GM23338 (cell line): ENCODE results near the gene HCK. TPM values are rescaled to one million over a fixed set of nuclear protein-coding genes. Genes with fewer than 3 reads are reported as not detected.

Source experiments
- ATAC-seq: fragments of 200-7000 bp; cut with Tn5 transposase; 3 replicates; pipeline ENCODE4 v1.9.1; 2020
- DNase-seq: peaks from one replicate; pipeline ENCODE4 v3.0.0-alpha.2; 2015; ENCODE audit warnings: low spot score
- H2AFZ ChIP-seq: fragments of 200-600 bp; sonication (generic); 2 replicates; pipeline ENCODE4 v1.8.0; 2016; ENCODE audit warnings: antibody characterized with exemption, mild to moderate bottlenecking, moderate library complexity
- H3F3A ChIP-seq: fragments of 200-600 bp; sonication (generic); replicated peaks from 2 replicates; pipeline ENCODE4 v1.8.0; 2017; ENCODE audit warnings: antibody characterized with exemption, mixed run types, low read depth
- H3K27ac ChIP-seq: fragments of 200-600 bp; sonication (generic); 2 replicates; pipeline ENCODE4 v1.6.1; 2016; ENCODE audit warnings: low read depth
- H3K27me3 ChIP-seq: fragments of 200-600 bp; sonication (generic); 2 replicates; pipeline ENCODE4 v1.8.0; 2016; ENCODE audit warnings: mild to moderate bottlenecking, mixed run types, moderate library complexity; ENCODE audit not compliant: insufficient read depth
- H3K36me3 ChIP-seq: fragments of 200-600 bp; sonication (generic); 2 replicates; pipeline ENCODE4 v1.8.0; 2016; ENCODE audit warnings: mild to moderate bottlenecking; ENCODE audit not compliant: insufficient read depth
- H3K4me1 ChIP-seq: fragments of 200-600 bp; sonication (generic); 2 replicates; pipeline ENCODE4 v1.8.0; 2016; ENCODE audit warnings: mild to moderate bottlenecking, moderate library complexity; ENCODE audit not compliant: insufficient read depth
- H3K4me2 ChIP-seq: fragments of 200-600 bp; sonication (generic); 2 replicates; pipeline ENCODE4 v1.7.1; 2017; ENCODE audit warnings: mixed run types
- H3K4me3 ChIP-seq: fragments of 200-600 bp; sonication (generic); 2 replicates; pipeline ENCODE4 v1.6.1; 2016; ENCODE audit warnings: mixed run types
- H3K79me2 ChIP-seq: fragments of 200-600 bp; sonication (generic); replicated peaks from 2 replicates; pipeline ENCODE4 v1.8.0; 2017; ENCODE audit warnings: mild to moderate bottlenecking; ENCODE audit not compliant: insufficient read depth
- H3K9me2 ChIP-seq: fragments of 200-600 bp; sonication (generic); 2 replicates; pipeline ENCODE4 v1.8.0; 2017; ENCODE audit not compliant: insufficient read depth
- H4K20me1 ChIP-seq: fragments of 200-600 bp; sonication (generic); replicated peaks from 2 replicates; pipeline ENCODE4 v1.8.0; 2017; ENCODE audit warnings: mild to moderate bottlenecking; ENCODE audit not compliant: insufficient read depth
- H3K27ac Mint-ChIP-seq: 2 replicates; pipeline ENCODE4 v1.8.0; 2020; ENCODE audit warnings: inconsistent platforms, mild to moderate bottlenecking, moderate library complexity, mixed read lengths
- H3K27me3 Mint-ChIP-seq: 3 replicates; pipeline ENCODE4 v1.8.0; 2022; ENCODE audit warnings: low read depth, mild to moderate bottlenecking, moderate library complexity, mixed read lengths, inconsistent platforms; ENCODE audit not compliant: insufficient read depth, poor library complexity
- H3K36me3 Mint-ChIP-seq: 3 replicates; pipeline ENCODE4 v1.8.0; 2021; ENCODE audit warnings: low read depth, mild to moderate bottlenecking, inconsistent platforms, moderate library complexity, mixed read lengths
- H3K4me1 Mint-ChIP-seq: 3 replicates; pipeline ENCODE4 v1.8.0; 2020; ENCODE audit warnings: mild to moderate bottlenecking, inconsistent platforms, mixed read lengths
- H3K4me3 Mint-ChIP-seq: 3 replicates; pipeline ENCODE4 v1.8.0; 2021; ENCODE audit warnings: moderate library complexity, mild to moderate bottlenecking, inconsistent platforms, mixed read lengths
- H3K9me3 Mint-ChIP-seq: 3 replicates; pipeline ENCODE4 v1.8.0; 2020; ENCODE audit warnings: moderate library complexity, mild to moderate bottlenecking, inconsistent platforms, mixed read lengths
- CREB1 ChIP-seq: fragments of 250-450 bp; sonication (Bioruptor Pico); IDR thresholded peaks from 2 replicates; pipeline ENCODE4 v1.5.0; 2020; ENCODE audit warnings: low read depth, mild to moderate bottlenecking, moderate library complexity
- EZH2phosphoT487 ChIP-seq: fragments of 200-600 bp; sonication (generic); IDR thresholded peaks from one replicate; pipeline ENCODE4 v1.8.1; 2018; ENCODE audit warnings: antibody characterized with exemption; ENCODE audit not compliant: unreplicated experiment
- JUNB ChIP-seq: IDR thresholded peaks from one replicate; pipeline ENCODE4 v1.6.1; 2016; ENCODE audit warnings: antibody characterized with exemption; ENCODE audit not compliant: unreplicated experiment
- NANOG ChIP-seq: IDR thresholded peaks from 2 replicates; pipeline ENCODE4 v1.6.1; 2016; ENCODE audit warnings: antibody characterized with exemption, borderline replicate concordance
- POLR2AphosphoS5 ChIP-seq: IDR thresholded peaks from 2 replicates; pipeline ENCODE4 v1.6.1; 2016; ENCODE audit warnings: antibody characterized with exemption, low read depth
- ZNF114 ChIP-seq: fragments of 250-450 bp; sonication (Bioruptor Pico); IDR thresholded peaks from 2 replicates; pipeline ENCODE4 v1.5.0; 2020; ENCODE audit warnings: mild to moderate bottlenecking, moderate library complexity
- ZNF331 ChIP-seq: fragments of 250-450 bp; sonication (Bioruptor Pico); IDR thresholded peaks from 2 replicates; pipeline ENCODE4 v1.5.0; 2020; ENCODE audit warnings: low read depth, mild to moderate bottlenecking, moderate library complexity
- polyA plus RNA-seq: library from polyadenylated mRNA; unstranded; fragments of >200 nt; fragmentation: Nextera tagmentation; extraction: Ambion mirVana; gene quantifications from 2 replicates; pipeline ENCODE4 v1.2.1, GENCODE V29; 2016
- total RNA-seq: library from RNA; depleted of rRNA; stranded (reverse); fragments of >200 nt; shearing (Covaris generic); gene quantifications from 2 replicates; pipeline ENCODE4 v1.2.3, GENCODE V29; 2014
- TF ChIP-seq, protein P1 (sequence below): IDR thresholded peaks from 2 replicates; pipeline ENCODE4 v1.6.1; 2016; ENCODE audit warnings: antibody characterized with exemption
- TF ChIP-seq, protein P2 (sequence below), 2 experiments: fragments of 200-600 bp in 1 of 2; sonication (generic) in 1 of 2; conservative IDR thresholded peaks; 2 replicates each; pipeline versions ENCODE4 v1.5.1 to v1.6.1; 2016 to 2017; ENCODE audit warnings: antibody characterized with exemption in 2 of 2, low read depth in 2 of 2, mild to moderate bottlenecking in 2 of 2, moderate library complexity in 1 of 2

HCK gene
- total and polyA plus RNA-seq, 2 experiments from 2014 or later, result 0.97 TPM; not detected in 1

DNA sequence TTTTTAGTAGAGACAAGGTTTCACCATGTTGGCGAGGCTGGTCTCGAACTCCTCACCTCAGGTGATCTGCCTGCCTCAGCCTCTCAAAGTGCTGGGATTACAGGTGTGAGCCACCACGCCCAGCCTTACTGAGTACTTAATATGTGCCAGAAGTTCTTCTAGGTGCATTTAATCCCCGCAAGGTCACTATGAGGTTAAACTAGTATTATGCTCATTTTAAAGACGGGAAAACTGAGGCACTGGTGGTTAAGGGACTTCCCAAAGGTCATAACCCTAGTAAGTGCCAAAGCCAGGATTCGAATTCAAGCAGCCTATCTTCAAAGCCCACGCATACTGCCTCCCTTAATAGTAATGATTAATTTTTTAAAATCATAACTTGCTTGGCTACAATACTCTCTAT, 42.5 kb upstream of the HCK start (continued):
- no peak for TF ChIP-seq NANOG

DNA sequence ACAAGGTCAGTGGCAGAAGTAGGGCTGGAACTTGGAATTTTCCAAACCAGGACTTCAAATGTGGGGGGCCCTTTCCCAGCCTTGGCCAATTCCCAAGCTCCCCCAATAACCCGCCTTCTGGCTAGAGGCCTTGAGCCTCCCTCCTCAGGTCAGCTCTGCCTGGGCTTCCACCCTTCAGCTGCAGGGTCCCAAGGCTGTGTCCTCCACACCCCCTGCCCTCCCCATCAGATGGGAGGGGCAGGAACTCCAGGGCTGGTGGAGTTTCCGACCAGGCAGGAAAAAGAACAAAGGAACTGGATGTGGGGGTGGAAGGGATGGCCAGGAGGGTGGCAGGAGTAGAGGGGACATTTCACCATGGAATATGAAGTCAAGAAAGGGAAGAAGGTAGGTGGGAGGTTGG, 41.9 kb upstream of the HCK start, which contains the start of gene CCM2L:
CCM2L (plus strand) TSS at position 338 of the 400 bp plus-strand sequence; CDS start at position 355, 17 bp downstream.
- no peak within 1 kb of the TSS for H3K27ac Mint-ChIP-seq
- ATAC-seq (peak; percentile 10; the same call in 1 of the 3 replicates), DNase-seq (no peak)
- H3K36me3 ChIP-seq, result no peaks in the 10 kb centered on the region
- H3K27me3 ChIP-seq, result no peaks in the 10 kb centered on the region
- H4K20me1 ChIP-seq, result no peaks in the 10 kb centered on the region
- H3K36me3 Mint-ChIP-seq, result no peaks in the 10 kb centered on the region
- H3K4me3 Mint-ChIP-seq, result peak within 1 kb of the TSS; percentile 39; the same call in 2 of the 3 replicates
- H3K4me1 Mint-ChIP-seq, result peaks cover 54% of the 10 kb centered on the region
- H3K4me1 ChIP-seq, result peaks cover 61% of the 10 kb centered on the region
- no peaks in the 10 kb centered on the region for H3K79me2 ChIP-seq
- H3K9me3 Mint-ChIP-seq, result peaks cover 13% of the 10 kb centered on the region
- H2AFZ ChIP-seq, result peak within 1 kb of the TSS; percentile 77
- H3F3A ChIP-seq, result peaks cover 11% of the 10 kb centered on the region
- H3K9me2 ChIP-seq, result peaks cover 4% of the 10 kb centered on the region
- H3K27me3 Mint-ChIP-seq, result peaks cover 18% of the 10 kb centered on the region
- H3K4me3 ChIP-seq, result peak within 1 kb of the TSS; percentile 37
- TF ChIP-seq CREB1 (CRISPR knock-in tag), result no peak
- TF ChIP-seq ZNF114 (CRISPR knock-in tag), result no peak
- no peak for TF ChIP-seq JUNB
- no peak for TF ChIP-seq ZNF331 (CRISPR knock-in tag)
- no peak for TF ChIP-seq EZH2phosphoT487
- TF ChIP-seq POLR2AphosphoS5, result no peak
- TF ChIP-seq, protein P1, sequence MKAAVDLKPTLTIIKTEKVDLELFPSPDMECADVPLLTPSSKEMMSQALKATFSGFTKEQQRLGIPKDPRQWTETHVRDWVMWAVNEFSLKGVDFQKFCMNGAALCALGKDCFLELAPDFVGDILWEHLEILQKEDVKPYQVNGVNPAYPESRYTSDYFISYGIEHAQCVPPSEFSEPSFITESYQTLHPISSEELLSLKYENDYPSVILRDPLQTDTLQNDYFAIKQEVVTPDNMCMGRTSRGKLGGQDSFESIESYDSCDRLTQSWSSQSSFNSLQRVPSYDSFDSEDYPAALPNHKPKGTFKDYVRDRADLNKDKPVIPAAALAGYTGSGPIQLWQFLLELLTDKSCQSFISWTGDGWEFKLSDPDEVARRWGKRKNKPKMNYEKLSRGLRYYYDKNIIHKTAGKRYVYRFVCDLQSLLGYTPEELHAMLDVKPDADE, result no peak
- TF ChIP-seq, protein P2, sequence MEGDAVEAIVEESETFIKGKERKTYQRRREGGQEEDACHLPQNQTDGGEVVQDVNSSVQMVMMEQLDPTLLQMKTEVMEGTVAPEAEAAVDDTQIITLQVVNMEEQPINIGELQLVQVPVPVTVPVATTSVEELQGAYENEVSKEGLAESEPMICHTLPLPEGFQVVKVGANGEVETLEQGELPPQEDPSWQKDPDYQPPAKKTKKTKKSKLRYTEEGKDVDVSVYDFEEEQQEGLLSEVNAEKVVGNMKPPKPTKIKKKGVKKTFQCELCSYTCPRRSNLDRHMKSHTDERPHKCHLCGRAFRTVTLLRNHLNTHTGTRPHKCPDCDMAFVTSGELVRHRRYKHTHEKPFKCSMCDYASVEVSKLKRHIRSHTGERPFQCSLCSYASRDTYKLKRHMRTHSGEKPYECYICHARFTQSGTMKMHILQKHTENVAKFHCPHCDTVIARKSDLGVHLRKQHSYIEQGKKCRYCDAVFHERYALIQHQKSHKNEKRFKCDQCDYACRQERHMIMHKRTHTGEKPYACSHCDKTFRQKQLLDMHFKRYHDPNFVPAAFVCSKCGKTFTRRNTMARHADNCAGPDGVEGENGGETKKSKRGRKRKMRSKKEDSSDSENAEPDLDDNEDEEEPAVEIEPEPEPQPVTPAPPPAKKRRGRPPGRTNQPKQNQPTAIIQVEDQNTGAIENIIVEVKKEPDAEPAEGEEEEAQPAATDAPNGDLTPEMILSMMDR (conservative IDR thresholded peaks at IDR 0.05; ENCODE audit: low read depth in 2 of 2), result no peak
- H3K4me2 ChIP-seq, result peak within 1 kb of the TSS; percentile 67
- H3K27ac ChIP-seq, result no peak within 1 kb of the TSS

DNA sequence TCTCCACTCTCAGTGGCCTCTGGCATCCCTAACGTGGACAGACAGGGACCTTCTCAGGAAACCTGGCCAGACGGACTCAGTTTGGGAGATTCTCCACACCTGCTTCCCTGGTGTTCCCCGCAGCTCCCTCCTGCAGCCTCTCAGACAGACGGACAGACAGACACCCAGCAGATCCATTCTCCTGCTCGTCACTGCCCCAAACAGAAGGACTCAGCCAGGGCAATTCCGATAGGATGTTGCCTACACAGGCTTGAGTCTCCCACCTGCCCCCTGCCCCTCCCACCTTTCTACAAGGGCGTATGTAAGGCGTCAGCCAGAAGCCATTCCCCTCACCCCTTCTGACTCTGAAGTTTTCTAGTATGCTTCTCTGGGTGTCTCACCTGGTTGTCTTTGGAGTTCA, 41.4 kb upstream of the HCK start:
- Mint-ChIP-seq H3K27ac (no peak overlapping the region), H3K36me3 (no peaks in the 10 kb centered on the region), H3K4me3 (peak overlapping the region; percentile 39; the same call in 2 of the 3 replicates), H3K9me3 (peaks cover 9% of the 10 kb centered on the region), H3K4me1 (peaks cover 54% of the 10 kb centered on the region), H3K27me3 (peaks cover 15% of the 10 kb centered on the region)
- H3K4me3 ChIP-seq, result peak overlapping the region; percentile 37
- peaks cover 55% of the 10 kb centered on the region for H3K4me1 ChIP-seq
- peak overlapping the region; percentile 77 for H2AFZ ChIP-seq
- peaks cover 8% of the 10 kb centered on the region for H3F3A ChIP-seq
- peak; percentile 78 for ATAC-seq
- no peaks in the 10 kb centered on the region; the same call in 1 of the 2 replicates for H3K9me2 ChIP-seq
- no peaks in the 10 kb centered on the region for H3K27me3 ChIP-seq
- H4K20me1 ChIP-seq, result no peaks in the 10 kb centered on the region
- DNase-seq, result peak; percentile 75
- H3K79me2 ChIP-seq, result no peaks in the 10 kb centered on the region
- peak overlapping the region; percentile 67 for H3K4me2 ChIP-seq
- no peak overlapping the region for H3K27ac ChIP-seq
- H3K36me3 ChIP-seq, result no peaks in the 10 kb centered on the region
- TF ChIP-seq, protein P2 (conservative IDR thresholded peaks at IDR 0.05; ENCODE audit: low read depth in 2 of 2), result no peak
- TF ChIP-seq ZNF331 (CRISPR knock-in tag), result no peak
